ENCODE results near the gene TRAF1.

TRAF1 gene

DNA sequence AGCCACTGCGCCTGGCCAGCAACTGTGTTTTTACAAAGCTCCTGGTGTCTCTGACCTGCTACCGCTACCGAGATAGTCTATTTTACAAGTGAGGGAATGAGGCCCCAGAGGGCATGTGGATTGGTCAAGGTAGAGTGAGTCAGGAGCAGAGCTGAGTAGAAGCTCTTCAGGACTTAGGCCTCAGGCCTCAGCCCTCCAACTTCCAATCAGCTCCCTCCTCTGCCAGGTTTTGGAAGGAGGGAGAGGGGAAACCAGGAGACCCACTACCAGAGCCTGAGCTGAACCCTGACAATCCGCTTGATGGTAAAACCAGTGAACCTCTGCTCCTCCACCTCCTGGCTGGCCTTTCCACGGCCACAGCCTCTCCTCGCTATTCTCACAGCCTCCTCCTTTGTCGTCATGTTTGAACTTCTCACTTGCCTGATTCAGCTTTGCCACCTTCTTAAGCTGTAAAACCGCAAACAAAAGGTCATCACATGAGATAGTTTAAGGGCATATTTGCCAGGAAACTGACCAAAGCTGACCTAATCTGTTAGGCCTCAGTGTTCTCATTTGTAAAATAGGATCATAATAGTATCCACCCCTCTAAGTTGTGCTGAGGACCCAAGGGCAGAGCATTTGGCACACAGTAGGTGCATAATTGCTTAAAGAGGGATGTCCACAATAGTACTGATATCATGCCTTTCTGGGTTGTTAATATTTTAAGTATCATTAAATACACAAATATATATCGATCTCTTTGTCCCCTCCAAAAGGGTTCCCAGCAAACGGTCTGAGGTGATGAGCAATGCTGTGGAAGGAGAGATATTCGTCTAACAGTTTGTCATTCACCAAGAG lies 1.7 kb downstream of the TRAF1 start:
- no peak for DNase-seq (ENCODE audit: low read depth, low spot score)

DNA sequence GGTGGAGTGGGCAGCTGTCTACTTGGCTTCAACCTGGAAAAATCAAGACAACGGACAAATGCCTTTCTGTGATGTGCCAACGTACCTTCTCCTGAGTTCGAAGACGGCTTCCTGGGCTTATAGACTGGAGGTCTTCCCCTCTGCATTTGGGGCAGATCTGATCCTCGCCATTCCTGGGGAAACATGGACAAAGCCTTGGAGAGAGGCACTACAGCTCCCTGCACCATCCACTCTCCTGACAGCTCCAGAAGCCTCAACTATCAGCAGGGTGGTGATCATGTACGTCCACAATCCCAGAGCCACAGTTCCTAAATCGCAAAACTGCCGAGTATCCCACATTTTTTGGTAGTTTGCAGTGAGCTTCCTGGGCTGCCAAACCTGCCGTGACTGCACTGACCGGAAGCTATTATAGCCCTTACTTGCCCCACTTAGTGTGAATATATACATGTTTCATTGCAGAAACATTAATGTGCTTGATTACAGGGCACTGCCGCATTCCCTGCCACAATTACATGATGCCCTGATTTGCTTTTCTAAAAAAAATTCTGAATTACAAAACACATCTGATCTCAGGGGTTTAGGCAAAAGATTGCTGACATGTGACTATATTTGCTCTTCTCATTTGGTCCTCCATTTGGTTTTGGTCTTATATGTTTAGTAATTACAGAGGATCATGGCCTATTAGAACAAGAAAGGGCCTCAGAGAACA lies 2.8 kb downstream of the TRAF1 start:
- no peak for DNase-seq (ENCODE audit: low read depth, low spot score)

DNA sequence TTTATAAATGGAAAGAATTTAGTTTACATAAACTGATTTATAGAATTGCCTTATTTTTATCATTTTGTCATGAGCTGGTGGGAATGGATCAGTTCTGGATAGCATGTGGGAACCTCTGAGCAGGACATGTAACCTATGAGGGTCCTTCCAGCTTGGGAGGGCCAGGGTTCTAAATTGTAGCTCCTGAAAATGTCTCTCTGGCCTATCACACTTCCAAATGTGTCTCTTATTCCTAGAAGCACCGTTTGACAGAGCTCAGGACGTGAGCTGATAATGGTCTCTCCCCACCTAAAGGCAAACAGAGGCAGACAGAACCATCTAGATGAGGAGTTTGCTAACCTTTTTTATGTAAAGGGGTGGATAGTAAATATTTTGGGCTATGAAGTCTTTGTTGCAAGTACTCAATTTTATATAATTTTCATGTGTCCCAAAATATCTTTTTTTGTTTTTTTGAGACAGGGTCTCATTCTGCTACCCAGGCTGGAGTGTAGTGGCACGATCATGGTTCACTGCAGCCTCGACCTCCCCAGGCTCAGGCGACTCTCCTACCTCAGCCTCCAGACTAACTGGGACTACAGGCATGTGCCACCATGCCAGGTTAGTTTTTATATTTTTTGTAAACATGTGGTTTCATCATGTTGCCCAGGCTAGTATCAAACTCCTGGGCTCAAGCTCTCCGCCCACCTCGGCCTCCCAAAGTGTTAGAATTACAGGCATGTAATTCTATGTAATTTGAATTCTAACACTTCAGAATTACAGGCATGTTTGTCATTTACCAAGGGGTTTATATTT lies 4.0 kb downstream of the TRAF1 start:
- DNase-seq (ENCODE audit: low read depth, low spot score) = no peak

DNA sequence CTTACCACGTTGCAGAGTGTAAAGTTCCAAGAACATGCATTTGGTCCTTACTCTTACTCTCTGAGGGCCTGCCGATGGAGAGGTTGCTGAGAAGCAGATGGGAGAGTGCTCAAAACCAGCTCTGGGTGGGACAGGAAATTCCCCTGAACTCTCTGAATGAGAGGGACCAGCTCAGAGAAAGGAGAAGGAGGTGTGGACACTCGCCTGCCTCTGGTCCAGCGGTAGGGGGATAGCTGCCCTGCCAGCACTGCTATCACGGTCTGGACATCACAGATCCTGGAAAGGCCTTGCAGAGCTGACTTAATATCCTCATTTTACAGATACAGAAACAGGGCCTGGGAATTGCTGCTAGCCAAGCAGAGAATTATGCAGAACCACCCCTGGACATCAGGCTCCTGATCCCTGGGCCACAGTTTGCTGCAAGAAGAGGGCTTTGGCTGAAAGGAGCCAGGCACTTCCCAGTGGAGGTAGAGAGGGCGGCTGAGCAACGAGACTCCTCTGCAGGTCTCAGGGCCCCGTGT lies 4.9 kb downstream of the TRAF1 start:
- DNase-seq (ENCODE audit: low read depth, low spot score) = no peak

DNA sequence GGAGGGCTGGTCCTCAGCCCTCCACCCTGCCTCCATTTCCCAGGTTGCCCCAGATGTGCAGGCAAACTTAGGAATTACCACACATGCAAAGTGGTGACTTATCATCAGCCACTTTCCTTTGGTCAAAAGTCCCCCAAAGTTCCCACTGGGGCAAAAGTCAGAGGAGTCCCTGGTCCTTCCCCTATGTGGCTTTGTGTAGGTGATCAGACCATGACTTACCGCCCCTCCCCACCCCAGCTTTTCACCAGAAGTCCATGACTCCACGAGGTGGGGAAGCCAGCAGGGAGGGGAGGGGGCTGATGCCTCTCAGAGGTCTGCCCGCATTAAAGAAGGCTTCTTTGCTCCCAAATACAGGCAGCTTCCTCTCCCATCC lies 5.8 kb downstream of the TRAF1 start:
- DNase-seq (ENCODE audit: low read depth, low spot score) = no peak

DNA sequence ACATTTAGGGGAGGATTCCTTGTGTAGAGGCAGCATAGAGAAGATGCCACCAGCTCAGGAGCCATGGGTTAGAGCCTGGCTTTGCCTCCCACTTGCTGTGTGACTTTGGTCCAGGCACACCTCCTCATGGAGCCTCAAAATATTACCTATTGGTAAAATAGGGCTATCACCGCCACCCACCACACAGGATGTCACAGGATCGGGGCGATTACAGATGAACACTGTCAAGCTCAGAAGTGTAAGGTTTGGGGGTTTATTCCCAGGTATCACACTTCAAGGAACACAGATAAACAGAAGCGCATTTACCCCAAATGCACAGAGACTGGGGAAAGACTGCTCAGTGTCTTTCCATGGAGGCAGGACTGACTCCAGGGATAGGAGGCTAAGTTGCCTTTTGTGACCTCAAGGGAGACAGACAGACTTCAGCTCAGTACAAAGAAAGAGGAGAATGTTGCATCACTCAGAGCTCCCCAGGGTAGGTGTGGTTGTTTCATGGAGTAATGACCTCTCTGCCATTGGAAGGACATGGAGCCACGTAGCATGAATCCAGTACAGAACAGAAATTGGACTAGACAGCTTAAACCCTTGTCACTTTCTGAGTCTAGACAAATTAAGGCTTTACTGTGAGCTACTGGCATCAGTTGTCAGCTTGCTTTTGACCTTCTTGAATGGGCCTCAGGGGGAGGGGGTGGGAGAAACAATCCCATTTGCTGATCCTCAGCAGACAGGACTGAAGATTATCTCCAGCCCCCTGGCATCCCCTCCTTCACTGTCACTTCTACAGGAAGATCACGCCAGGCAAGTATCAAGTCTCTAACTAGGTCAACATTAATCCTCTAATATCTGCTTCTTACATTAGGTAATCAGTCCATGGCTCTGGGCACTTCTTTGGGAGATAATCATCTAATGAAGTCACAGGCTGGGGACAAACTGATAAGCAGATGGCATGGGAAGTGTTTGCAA lies 6.5 kb downstream of the TRAF1 start:
- no peak for DNase-seq (ENCODE audit: low read depth, low spot score)

DNA sequence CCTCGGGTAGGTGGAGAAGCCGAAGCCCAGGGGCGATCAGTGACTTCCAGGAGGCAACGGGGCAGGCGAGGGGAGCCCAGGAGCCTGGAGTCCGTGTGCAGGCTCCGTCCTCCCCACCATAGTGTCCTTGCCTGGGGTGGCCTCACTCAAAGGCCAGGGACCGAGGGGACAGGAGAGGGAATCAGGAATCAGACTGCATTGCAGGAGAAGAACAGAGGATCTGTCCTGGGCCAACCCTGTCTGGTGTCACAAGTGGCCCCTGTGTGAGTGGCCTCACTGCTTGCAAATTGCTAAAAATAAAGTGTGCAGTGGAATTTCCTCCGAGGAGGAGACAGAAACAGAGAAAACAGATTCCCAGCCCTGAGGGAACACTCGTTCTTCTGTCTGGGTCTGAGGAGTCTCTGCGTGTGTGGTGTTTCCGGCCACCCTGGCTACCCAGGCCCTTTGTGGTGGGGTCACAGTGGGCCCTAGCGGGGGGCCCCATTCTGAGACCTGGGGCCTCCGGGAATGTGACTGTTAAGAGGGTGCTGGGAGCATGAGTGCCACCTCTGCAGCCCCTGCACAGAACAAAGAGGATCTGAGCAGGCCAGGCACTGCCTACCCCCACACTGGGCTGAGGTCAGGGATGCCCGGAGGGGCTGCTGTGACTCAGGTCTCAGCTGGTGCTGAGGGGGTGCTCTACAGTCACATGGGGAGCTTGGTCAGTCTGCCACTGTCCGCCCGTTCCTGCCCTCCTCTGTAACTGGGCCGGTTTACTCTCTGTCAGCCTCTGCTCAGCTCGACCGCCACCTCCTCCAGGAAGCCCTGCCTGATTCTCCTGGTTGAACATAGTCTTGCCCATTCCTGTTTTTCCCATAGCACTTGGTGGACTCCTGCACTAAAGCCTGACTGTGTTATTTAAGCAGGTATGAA lies 7.4 kb downstream of the TRAF1 start:
- DNase-seq (ENCODE audit: low read depth, low spot score) = no peak

DNA sequence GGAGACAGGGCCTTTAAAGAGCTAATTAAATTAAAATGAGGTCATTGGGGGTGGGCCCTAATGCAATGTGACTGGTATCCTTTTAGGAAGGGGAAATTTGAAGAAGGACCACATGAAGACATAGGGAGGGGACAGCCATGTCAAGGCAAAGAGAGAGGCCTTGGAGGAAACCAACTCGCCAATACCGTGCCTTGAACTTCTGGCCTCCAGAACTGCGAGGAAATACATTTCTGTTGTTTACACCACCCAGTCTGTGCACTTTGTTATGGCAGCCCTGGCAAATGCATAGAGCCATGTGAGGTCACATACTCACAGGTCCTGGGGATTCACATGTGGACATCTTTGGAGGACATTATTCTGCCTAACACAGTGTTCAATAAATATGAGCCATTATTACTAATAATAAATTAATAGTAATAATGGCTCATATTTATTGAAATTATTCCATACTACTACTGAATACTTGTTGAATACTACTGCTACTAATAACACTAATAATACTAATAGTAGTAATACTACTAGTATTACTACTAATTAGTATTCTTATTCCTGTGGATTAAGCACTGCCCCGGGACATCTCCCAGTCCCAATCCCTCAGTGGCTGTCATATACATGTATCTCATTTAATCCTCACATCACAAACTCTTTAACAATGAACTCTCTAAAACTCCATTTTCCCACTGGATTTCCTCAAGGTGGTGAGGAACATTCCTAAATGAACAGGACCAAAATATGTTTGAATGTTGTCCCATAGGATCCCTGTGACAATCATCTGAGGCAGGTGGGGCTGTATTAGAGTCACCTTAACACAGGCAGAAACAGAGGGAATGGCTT lies 8.4 kb downstream of the TRAF1 start:
- DNase-seq (ENCODE audit: low read depth, low spot score) = no peak

DNA sequence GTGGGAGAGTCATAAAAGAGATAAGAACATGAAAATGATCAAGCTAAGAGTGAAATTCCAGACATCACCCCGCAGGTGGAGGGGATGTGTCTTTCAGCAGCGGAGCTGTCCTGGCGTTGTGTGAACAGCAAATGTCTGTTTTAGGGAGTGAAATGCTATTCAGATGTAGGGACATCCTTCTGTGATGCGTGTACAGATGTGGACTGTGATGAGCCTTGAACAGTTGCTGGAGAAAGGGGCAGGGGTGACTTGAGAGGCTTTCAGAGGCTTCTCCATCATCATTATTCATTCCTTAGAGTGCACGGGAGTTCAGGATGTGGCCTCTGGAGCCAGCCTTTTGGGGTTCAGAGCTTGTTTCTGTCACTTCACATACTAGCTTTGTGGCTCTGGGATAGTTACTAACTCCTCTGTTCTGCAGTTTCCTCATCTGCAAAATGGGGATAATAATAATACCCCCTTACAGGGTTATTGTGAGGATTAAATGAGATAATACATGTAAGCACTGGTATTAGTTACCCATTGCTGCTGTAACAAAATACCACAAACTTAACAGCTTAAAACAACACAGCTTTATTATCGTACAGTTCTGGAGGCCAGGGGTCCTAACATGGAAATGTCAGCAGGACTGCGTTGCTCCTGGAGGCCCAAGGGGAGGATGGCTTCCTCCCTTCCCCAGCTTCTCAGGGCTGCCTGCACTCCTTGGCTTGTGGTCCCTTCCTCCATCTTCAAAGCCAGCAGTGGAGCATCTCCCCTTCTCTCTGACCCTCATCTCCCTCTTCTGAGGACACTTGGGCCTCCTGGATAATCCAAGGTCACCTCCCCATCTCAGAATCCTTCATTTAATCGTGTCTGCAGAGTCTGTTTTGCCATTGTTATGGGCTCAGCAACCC lies 9.4 kb downstream of the TRAF1 start:
- DNase-seq (ENCODE audit: low read depth, low spot score) = no peak

DNA sequence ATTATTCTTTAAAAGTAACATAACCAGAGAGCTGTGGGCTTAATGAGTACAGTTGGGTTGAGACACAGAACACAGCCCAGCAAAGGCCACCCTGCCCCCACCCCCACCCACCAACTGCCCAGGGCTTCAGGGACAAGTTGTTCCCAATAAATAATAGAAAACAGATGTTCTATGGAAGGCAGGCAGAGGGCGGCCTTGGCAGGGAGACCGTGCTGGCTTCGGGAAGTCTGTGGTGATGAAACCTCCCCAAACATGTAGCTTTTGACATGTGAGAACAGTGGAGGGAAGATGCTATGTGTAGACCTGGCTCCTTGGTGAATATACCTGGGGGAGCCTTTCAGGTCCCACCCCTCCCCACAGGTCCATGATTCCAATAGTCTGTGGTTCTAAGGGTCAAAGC lies 10.0 kb downstream of the TRAF1 start:
- no peak for DNase-seq (ENCODE audit: low read depth, low spot score)

DNA sequence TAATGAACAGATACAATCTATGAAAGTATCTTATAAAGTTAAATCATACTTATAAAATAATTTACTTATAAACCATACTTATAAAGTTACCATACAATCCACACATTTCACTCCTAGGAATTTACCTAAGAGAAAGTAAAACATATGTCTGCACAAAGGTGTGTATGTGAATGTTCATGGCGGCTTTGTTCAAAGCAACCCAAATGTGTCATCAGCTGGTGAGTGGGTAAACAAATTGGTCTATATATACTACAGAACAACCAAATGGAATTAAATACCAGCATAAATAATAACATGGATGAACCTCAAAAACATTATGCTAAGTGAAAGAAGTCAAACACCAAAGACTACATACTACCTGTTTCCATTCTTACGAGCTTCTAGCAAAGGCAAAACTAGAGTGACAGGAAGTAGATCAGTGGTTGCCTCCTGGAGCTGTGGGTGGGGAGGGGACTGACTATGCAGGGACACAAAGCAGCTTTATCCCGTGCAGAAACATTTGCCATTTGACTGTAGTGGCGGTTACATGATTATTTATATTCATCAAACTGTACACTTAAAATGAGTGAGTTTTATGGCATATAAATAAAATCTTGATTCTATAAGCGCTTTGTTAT lies 10.6 kb downstream of the TRAF1 start:
- DNase-seq (ENCODE audit: low read depth, low spot score) = no peak

DNA sequence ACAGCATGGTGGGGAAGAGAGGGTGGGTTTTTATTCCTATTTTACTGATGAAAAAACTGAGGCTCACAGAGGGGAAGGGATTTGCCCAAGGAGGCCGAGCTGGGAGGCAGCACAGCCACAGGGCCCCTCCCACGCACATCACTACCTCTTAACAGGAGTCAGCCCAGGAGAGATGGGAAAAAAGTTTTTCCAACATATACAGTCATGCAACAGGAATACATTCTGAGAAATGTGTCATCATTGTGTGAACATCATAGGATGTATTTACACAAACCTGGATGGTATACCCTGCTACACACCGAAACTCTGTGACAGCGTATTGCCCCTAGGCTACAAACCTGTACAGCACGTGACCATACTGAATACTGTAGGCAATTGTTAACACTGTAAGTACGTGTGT lies 11.6 kb downstream of the TRAF1 start:
- no peak for DNase-seq (ENCODE audit: low read depth, low spot score)

DNA sequence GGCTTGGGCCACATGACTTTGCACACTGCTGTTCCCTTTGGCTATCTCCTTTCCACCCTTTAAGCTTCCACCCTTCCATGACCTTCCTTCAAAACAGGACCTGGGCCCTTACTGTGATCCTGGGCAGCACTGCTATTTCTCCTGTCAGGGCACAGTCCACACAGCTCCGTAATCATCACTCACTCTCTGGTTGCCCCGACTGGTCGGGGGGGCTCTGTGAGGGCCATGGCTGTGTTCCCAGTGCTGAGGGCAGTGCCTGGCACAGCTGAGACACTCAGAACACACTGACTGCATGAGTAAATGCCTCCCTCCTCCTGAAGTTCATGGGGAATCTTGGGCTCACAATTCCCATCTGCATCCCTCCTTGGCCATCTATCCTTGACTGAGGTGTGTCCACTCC lies 12.2 kb downstream of the TRAF1 start:
- no peak for DNase-seq (ENCODE audit: low read depth, low spot score)

DNA sequence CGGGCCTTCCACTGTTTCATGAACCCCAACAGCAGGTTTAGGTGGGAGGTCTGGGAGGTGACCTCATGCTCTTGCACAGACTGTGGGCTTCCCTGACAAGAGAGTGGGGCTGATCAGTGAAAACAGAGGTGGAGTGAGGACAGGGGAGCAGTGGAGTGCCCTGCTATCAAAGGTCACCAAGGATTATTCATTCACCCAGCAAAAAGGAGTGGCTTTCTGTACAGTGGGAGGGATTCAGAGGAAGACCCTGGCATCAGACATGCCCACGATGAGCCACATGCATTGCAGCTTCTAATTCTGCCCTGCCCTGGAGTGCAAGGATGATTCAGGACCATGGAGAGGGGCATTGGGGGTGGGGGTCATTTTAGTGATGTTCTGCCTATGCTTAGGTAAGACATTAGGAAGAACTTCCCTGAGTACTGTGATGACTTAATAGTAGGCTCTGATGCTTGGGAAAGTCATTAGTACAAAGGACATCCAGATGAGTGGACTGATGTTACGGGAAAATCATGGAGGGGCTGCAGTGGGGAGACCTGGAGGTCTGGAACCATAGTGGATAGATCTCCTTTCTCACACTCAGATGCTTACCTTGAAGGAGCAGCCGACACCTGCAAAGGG lies 12.8 kb downstream of the TRAF1 start:
- DNase-seq (ENCODE audit: low read depth, low spot score) = no peak

DNA sequence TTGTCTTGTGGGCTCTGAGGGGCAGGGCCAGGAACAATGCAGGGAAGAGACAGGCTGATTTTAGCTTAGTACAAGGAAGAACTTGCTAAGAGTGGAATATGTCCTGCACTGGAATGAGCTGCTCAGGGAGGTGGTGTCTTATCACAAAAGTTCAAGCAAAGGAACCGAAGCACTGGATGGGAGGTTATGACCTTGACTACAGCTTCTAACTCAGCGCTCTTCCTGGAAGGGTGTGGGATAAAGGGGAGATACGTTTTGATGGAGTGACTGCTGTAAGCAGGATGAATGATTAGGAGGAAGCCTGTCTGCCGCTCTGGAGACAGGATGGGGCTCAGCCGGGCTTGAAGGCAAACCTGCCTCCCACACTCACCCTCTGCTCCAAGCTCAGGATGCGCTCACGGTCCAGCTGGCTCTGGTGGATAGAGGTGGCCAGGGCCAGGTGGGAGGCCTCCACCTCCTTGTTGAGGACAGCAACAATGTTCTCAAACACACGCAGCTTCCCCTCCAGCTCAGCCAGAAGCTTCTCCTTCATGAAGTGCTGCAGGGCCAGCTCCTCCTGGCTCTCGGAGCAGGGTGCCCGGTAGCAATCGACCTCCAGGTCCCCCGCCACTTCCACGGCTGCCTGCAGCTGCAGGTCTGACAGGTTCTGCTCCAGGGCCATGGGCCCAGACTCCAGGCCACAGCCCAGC lies 13.5 kb downstream of the TRAF1 start:
- DNase-seq (ENCODE audit: low read depth, low spot score) = no peak

DNA sequence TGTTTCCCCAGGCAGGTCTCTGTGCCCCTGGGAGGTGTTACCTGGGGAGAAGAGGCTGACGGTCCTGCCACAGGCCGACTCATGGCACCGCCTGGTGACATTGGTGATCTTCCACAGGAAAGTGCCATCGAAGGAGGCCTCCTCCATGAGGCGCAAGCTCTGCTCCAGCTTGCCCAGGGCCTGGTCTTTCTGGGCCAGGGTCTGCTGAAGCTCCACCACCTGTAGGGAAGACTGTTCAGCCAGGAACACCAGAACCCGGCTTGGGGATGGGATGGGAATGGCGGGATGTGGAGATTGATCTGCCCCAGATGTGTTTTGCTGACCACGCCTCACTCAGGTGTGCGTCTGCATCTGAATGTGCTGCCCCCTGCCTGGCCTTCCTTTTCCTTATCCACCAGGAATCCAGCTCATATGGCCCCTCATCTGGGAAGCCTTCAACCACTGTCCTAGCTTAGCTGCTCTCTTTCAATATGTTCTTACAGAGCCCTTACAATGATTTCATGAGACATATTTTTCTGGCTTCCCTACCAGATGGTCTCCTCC lies 15.2 kb downstream of the TRAF1 start:
- DNase-seq (ENCODE audit: low read depth, low spot score) = no peak
